ENCODE data around the gene DAB1. TPM values are rescaled to one million over a fixed set of nuclear protein-coding genes. Genes with fewer than 3 reads are reported as not detected.

Gene DAB1
- total RNA-seq, 5 donors from 2014 or later (not counting 1 experiment from before 2014, with no cell fraction given) = 0.82 to 3.7 (median 1.5) TPM

- Histone ChIP-seq H3K27ac (ENCODE audit: low read length) (no peak overlapping the region), H3K27me3 (replicated peaks in 1 of 2; ENCODE audit: control insufficient read depth in 2 of 2, extremely low read depth in 1 of 2, insufficient read depth in 2 of 2, low read length in 1 of 2) (no peaks in the 10 kb centered on the region), H3K4me1 (ENCODE audit: control insufficient read depth in 1 of 2, extremely low read depth in 1 of 2, insufficient read depth in 2 of 2, low read length in 2 of 2) (no peaks in the 10 kb centered on the region), H3K36me3 (ENCODE audit: control insufficient read depth in 2 of 2, extremely low read depth in 1 of 2, insufficient read depth in 1 of 2, low read length in 1 of 2) (no peaks in the 10 kb centered on the region), H3K4me3 (ENCODE audit: control insufficient read depth in 1 of 2, extremely low read depth in 1 of 2, low read length in 1 of 2) (no peak overlapping the region), H3K9me3 (no peaks in the 10 kb centered on the region)
- H3K4me3 Mint-ChIP-seq = no peak overlapping the region
- ChIA-PET POLR2A (no interaction called here), CTCF (no interaction called here)
- no CpG with 5 or more reads among the region's 2 CpGs for WGBS (ENCODE audit: insufficient coverage)
- no peak overlapping the region for H3K27ac Mint-ChIP-seq
- H3K9me3 Mint-ChIP-seq = peaks cover 0 to 7% (median 0%) of the 10 kb centered on the region in 3 donors
- ATAC-seq (replicated peaks in 1 of 4) = no peak
- no peaks in the 10 kb centered on the region for H3K36me3 Mint-ChIP-seq
- DNase-seq = no peak
- H3K27me3 Mint-ChIP-seq = peaks cover 0 to 7% of the 10 kb centered on the region in 2 donors
- H3K4me1 Mint-ChIP-seq = no peaks in the 10 kb centered on the region
Measured at GRCh38 chr1:57202241-57202640, 221.6 kb downstream of the DAB1 start.

GRCh38 chr1:57198912-57199311, 224.9 kb downstream of the DAB1 start:
- H3K4me3 Mint-ChIP-seq = no peak overlapping the region
- Histone ChIP-seq H3K36me3 (ENCODE audit: control insufficient read depth in 2 of 2, extremely low read depth in 1 of 2, insufficient read depth in 1 of 2, low read length in 1 of 2) (no peaks in the 10 kb centered on the region), H3K27me3 (replicated peaks in 1 of 2; ENCODE audit: control insufficient read depth in 2 of 2, extremely low read depth in 1 of 2, insufficient read depth in 2 of 2, low read length in 1 of 2) (no peaks in the 10 kb centered on the region), H3K27ac (ENCODE audit: low read length) (no peak overlapping the region), H3K9me3 (no peaks in the 10 kb centered on the region), H3K4me3 (ENCODE audit: control insufficient read depth in 1 of 2, extremely low read depth in 1 of 2, low read length in 1 of 2) (no peak overlapping the region), H3K4me1 (ENCODE audit: control insufficient read depth in 1 of 2, extremely low read depth in 1 of 2, insufficient read depth in 2 of 2, low read length in 2 of 2) (no peaks in the 10 kb centered on the region)
- no peak for DNase-seq
- ATAC-seq (replicated peaks in 1 of 4) = no peak
- H3K9me3 Mint-ChIP-seq = peaks cover 0 to 3% (median 0%) of the 10 kb centered on the region in 3 donors
- no peaks in the 10 kb centered on the region for H3K4me1 Mint-ChIP-seq
- ChIA-PET CTCF (no interaction called here), POLR2A (no interaction called here)
- WGBS (ENCODE audit: insufficient coverage) = no CpG with 5 or more reads among the region's 2 CpGs
- no peak overlapping the region for H3K27ac Mint-ChIP-seq
- H3K27me3 Mint-ChIP-seq = peaks cover 0 to 6% of the 10 kb centered on the region in 2 donors
- no peaks in the 10 kb centered on the region for H3K36me3 Mint-ChIP-seq

- H3K27ac ChIP-seq (ENCODE audit: low read length) = no peak overlapping the region
- H3K4me1 Mint-ChIP-seq = no peaks in the 10 kb centered on the region
- no peaks in the 10 kb centered on the region for H3K36me3 Mint-ChIP-seq
- H3K4me1 ChIP-seq (ENCODE audit: control insufficient read depth in 1 of 2, extremely low read depth in 1 of 2, insufficient read depth in 2 of 2, low read length in 2 of 2) = no peaks in the 10 kb centered on the region
- DNase-seq (no peak), ATAC-seq (replicated peaks in 1 of 4) (no peak)
- POLR2A ChIA-PET = no interaction called here
- no peaks in the 10 kb centered on the region for H3K9me3 ChIP-seq
- peaks cover 0 to 6% of the 10 kb centered on the region in 2 donors for H3K27me3 Mint-ChIP-seq
- H3K4me3 Mint-ChIP-seq = no peak overlapping the region
- CTCF ChIA-PET = no interaction called here
- no peak overlapping the region for H3K27ac Mint-ChIP-seq
- no peaks in the 10 kb centered on the region for H3K9me3 Mint-ChIP-seq
- no peaks in the 10 kb centered on the region for H3K36me3 ChIP-seq (ENCODE audit: control insufficient read depth in 2 of 2, extremely low read depth in 1 of 2, insufficient read depth in 1 of 2, low read length in 1 of 2)
- no CpG with 5 or more reads among the region's 1 CpG for WGBS (ENCODE audit: insufficient coverage)
- no peak overlapping the region for H3K4me3 ChIP-seq (ENCODE audit: control insufficient read depth in 1 of 2, extremely low read depth in 1 of 2, low read length in 1 of 2)
- H3K27me3 ChIP-seq (replicated peaks in 1 of 2; ENCODE audit: control insufficient read depth in 2 of 2, extremely low read depth in 1 of 2, insufficient read depth in 2 of 2, low read length in 1 of 2) = no peaks in the 10 kb centered on the region
Measured at GRCh38 chr1:57195436-57195941, 228.4 kb downstream of the DAB1 start.

- H3K4me1 Mint-ChIP-seq = no peaks in the 10 kb centered on the region
- Histone ChIP-seq H3K4me3 (ENCODE audit: control insufficient read depth in 1 of 2, extremely low read depth in 1 of 2, low read length in 1 of 2) (no peak overlapping the region), H3K36me3 (ENCODE audit: control insufficient read depth in 2 of 2, extremely low read depth in 1 of 2, insufficient read depth in 1 of 2, low read length in 1 of 2) (no peaks in the 10 kb centered on the region), H3K27me3 (replicated peaks in 1 of 2; ENCODE audit: control insufficient read depth in 2 of 2, extremely low read depth in 1 of 2, insufficient read depth in 2 of 2, low read length in 1 of 2) (peaks cover 0 to 4% of the 10 kb centered on the region in 2 experiments), H3K9me3 (no peaks in the 10 kb centered on the region), H3K27ac (ENCODE audit: low read length) (no peak overlapping the region), H3K4me1 (ENCODE audit: control insufficient read depth in 1 of 2, extremely low read depth in 1 of 2, insufficient read depth in 2 of 2, low read length in 2 of 2) (no peaks in the 10 kb centered on the region)
- ATAC-seq (replicated peaks in 1 of 4) = no peak
- no CpG with 5 or more reads among the region's 2 CpGs for WGBS (ENCODE audit: insufficient coverage)
- no peaks in the 10 kb centered on the region for H3K36me3 Mint-ChIP-seq
- DNase-seq = no peak
- POLR2A ChIA-PET = no interaction called here
- CTCF ChIA-PET = no interaction called here
- H3K4me3 Mint-ChIP-seq = no peak overlapping the region
- peaks cover 0 to 6% of the 10 kb centered on the region in 2 donors for H3K27me3 Mint-ChIP-seq
- no peak overlapping the region for H3K27ac Mint-ChIP-seq
- no peaks in the 10 kb centered on the region for H3K9me3 Mint-ChIP-seq
Measured at GRCh38 chr1:57192222-57192621, 231.6 kb downstream of the DAB1 start.

GRCh38 chr1:57190898-57191297, 233.0 kb downstream of the DAB1 start:
- Mint-ChIP-seq H3K4me3 (no peak overlapping the region), H3K27me3 (peaks cover 0 to 6% of the 10 kb centered on the region in 2 donors), H3K9me3 (no peaks in the 10 kb centered on the region), H3K36me3 (no peaks in the 10 kb centered on the region), H3K27ac (no peak overlapping the region), H3K4me1 (no peaks in the 10 kb centered on the region)
- Histone ChIP-seq H3K27ac (ENCODE audit: low read length) (no peak overlapping the region), H3K4me1 (ENCODE audit: control insufficient read depth in 1 of 2, extremely low read depth in 1 of 2, insufficient read depth in 2 of 2, low read length in 2 of 2) (no peaks in the 10 kb centered on the region), H3K9me3 (no peaks in the 10 kb centered on the region), H3K36me3 (ENCODE audit: control insufficient read depth in 2 of 2, extremely low read depth in 1 of 2, insufficient read depth in 1 of 2, low read length in 1 of 2) (no peaks in the 10 kb centered on the region), H3K4me3 (ENCODE audit: control insufficient read depth in 1 of 2, extremely low read depth in 1 of 2, low read length in 1 of 2) (no peak overlapping the region), H3K27me3 (replicated peaks in 1 of 2; ENCODE audit: control insufficient read depth in 2 of 2, extremely low read depth in 1 of 2, insufficient read depth in 2 of 2, low read length in 1 of 2) (peaks cover 0 to 4% of the 10 kb centered on the region in 2 experiments)
- ChIA-PET CTCF (no interaction called here), POLR2A (no interaction called here)
- DNase-seq = no peak
- 80% methylated on average over 1 of the region's 2 CpGs for WGBS (ENCODE audit: insufficient coverage)
- ATAC-seq (replicated peaks in 1 of 4) = no peak

GRCh38 chr1:57188168-57188567, 235.7 kb downstream of the DAB1 start:
- no peaks in the 10 kb centered on the region for H3K9me3 ChIP-seq
- ATAC-seq (replicated peaks in 1 of 4) (no peak), DNase-seq (no peak)
- Mint-ChIP-seq H3K9me3 (no peaks in the 10 kb centered on the region), H3K4me3 (no peak overlapping the region), H3K27me3 (no peaks in the 10 kb centered on the region), H3K36me3 (no peaks in the 10 kb centered on the region), H3K4me1 (no peaks in the 10 kb centered on the region), H3K27ac (no peak overlapping the region)
- POLR2A ChIA-PET = no interaction called here
- H3K27me3 ChIP-seq (replicated peaks in 1 of 2; ENCODE audit: control insufficient read depth in 2 of 2, extremely low read depth in 1 of 2, insufficient read depth in 2 of 2, low read length in 1 of 2) = peaks cover 0 to 4% of the 10 kb centered on the region in 2 experiments
- no peak overlapping the region for H3K4me3 ChIP-seq (ENCODE audit: control insufficient read depth in 1 of 2, extremely low read depth in 1 of 2, low read length in 1 of 2)
- CTCF ChIA-PET = no interaction called here
- no peaks in the 10 kb centered on the region for H3K36me3 ChIP-seq (ENCODE audit: control insufficient read depth in 2 of 2, extremely low read depth in 1 of 2, insufficient read depth in 1 of 2, low read length in 1 of 2)
- 83% methylated on average over 1 of the region's 2 CpGs for WGBS (ENCODE audit: insufficient coverage)
- H3K4me1 ChIP-seq (ENCODE audit: control insufficient read depth in 1 of 2, extremely low read depth in 1 of 2, insufficient read depth in 2 of 2, low read length in 2 of 2) = no peaks in the 10 kb centered on the region
- H3K27ac ChIP-seq (ENCODE audit: low read length) = no peak overlapping the region

GRCh38 chr1:57186455-57186854, 237.4 kb downstream of the DAB1 start:
- ATAC-seq (replicated peaks in 1 of 4) (no peak), DNase-seq (no peak)
- no peaks in the 10 kb centered on the region for H3K4me1 ChIP-seq (ENCODE audit: control insufficient read depth in 1 of 2, extremely low read depth in 1 of 2, insufficient read depth in 2 of 2, low read length in 2 of 2)
- Mint-ChIP-seq H3K36me3 (no peaks in the 10 kb centered on the region), H3K27me3 (no peaks in the 10 kb centered on the region), H3K4me3 (no peak overlapping the region), H3K9me3 (no peaks in the 10 kb centered on the region), H3K4me1 (no peaks in the 10 kb centered on the region), H3K27ac (no peak overlapping the region)
- ChIA-PET POLR2A (no interaction called here), CTCF (no interaction called here)
- peaks cover 0 to 4% of the 10 kb centered on the region in 2 experiments for H3K27me3 ChIP-seq (replicated peaks in 1 of 2; ENCODE audit: control insufficient read depth in 2 of 2, extremely low read depth in 1 of 2, insufficient read depth in 2 of 2, low read length in 1 of 2)
- whole genome bisulfite sequencing (ENCODE audit: insufficient coverage) = no CpG with 5 or more reads among the region's 3 CpGs
- no peak overlapping the region for H3K4me3 ChIP-seq (ENCODE audit: control insufficient read depth in 1 of 2, extremely low read depth in 1 of 2, low read length in 1 of 2)
- no peak overlapping the region for H3K27ac ChIP-seq (ENCODE audit: low read length)
- no peaks in the 10 kb centered on the region for H3K36me3 ChIP-seq (ENCODE audit: control insufficient read depth in 2 of 2, extremely low read depth in 1 of 2, insufficient read depth in 1 of 2, low read length in 1 of 2)
- no peaks in the 10 kb centered on the region for H3K9me3 ChIP-seq

All from T-cell (primary cell).